SH-SY5Y (cell line): ENCODE data around the gene SCT.

ENCODE experiments used
- GATA2 ChIP-seq: IDR thresholded peaks from 2 replicates; pipeline ENCODE4 v1.6.1; 2011; ENCODE audit warnings: mild to moderate bottlenecking, low read depth, low read length
- GATA3 ChIP-seq: IDR thresholded peaks from 2 replicates; pipeline ENCODE4 v1.6.1; 2011; ENCODE audit warnings: low read depth, mild to moderate bottlenecking, low read length, moderate library complexity

DNA sequence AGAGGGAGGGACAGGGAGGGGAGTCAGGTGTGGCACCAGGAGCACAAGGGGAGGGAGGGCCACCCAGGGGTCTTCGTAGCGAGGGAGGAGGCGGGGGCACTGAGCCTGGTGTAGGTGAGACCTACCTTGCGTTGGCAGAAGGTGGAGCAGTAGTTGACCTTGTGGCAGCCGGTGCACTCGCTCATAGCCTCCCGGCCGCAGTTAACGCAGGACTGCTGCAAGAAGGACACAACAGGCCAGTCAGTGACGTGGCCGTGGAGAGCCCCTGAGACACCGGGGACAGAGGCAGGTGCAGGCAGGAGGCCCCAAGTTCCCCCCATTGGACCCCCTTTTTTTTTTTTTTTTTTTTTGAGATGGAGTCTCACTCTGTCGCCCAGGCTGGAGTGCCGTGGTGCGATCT is 26.9 kb upstream of the SCT start:
- no peak for TF ChIP-seq GATA2
- no peak for TF ChIP-seq GATA3
